ENCODE measurements around the gene P2RY8. TPM values are rescaled to one million over a fixed set of nuclear protein-coding genes. Genes with fewer than 3 reads are reported as not detected.
"Not testable (repeated sequence)": the region's sequence is repeated elsewhere in the genome, so short reads cannot be mapped to it uniquely, and the experiment has no call there.

The P2RY8 gene
- total and polyA plus RNA-seq, 2 experiments from 2014 or later = not detected

- TF ChIP-seq, protein P1, sequence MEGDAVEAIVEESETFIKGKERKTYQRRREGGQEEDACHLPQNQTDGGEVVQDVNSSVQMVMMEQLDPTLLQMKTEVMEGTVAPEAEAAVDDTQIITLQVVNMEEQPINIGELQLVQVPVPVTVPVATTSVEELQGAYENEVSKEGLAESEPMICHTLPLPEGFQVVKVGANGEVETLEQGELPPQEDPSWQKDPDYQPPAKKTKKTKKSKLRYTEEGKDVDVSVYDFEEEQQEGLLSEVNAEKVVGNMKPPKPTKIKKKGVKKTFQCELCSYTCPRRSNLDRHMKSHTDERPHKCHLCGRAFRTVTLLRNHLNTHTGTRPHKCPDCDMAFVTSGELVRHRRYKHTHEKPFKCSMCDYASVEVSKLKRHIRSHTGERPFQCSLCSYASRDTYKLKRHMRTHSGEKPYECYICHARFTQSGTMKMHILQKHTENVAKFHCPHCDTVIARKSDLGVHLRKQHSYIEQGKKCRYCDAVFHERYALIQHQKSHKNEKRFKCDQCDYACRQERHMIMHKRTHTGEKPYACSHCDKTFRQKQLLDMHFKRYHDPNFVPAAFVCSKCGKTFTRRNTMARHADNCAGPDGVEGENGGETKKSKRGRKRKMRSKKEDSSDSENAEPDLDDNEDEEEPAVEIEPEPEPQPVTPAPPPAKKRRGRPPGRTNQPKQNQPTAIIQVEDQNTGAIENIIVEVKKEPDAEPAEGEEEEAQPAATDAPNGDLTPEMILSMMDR (IDR thresholded peaks at IDR 0.05; ENCODE audit: low read depth, low read length) = no peak
- no peak overlapping the region for H3K27ac ChIP-seq
- DNase-seq (ENCODE audit: low read depth in 1 of 2, low spot score in 1 of 2) = no peak
- no peaks in the 10 kb centered on the region for H3K27me3 ChIP-seq
- no peaks in the 10 kb centered on the region for H3K36me3 ChIP-seq
- H3K9me3 ChIP-seq (ENCODE audit: low read depth) = no peaks in the 10 kb centered on the region
- no peaks in the 10 kb centered on the region for H3K4me1 ChIP-seq (ENCODE audit: low read depth)
- no peak overlapping the region for H3K4me3 ChIP-seq
Measured at GRCh38 chrX:1558761-1559468, 21.9 kb upstream of the P2RY8 start.

DNA sequence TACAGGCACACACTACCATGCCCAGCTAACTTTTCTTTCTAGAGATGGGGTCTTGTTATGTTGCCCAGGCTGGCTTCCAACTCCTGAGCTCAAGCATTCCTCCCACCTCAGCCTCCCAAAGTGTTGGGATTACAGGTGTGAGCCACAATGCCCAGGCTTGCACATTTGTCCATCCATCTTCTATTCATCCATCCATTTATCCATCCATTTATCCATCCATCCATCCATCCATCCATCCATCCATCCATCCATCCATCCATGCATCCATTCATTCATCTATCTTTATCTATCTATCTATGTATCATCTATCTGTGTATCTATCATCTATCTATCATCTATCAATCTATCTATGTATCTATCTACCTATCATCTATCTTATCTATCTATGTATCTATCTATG lies 20.5 kb upstream of the P2RY8 start:
- not testable (repeated sequence) for H3K4me3 ChIP-seq; H3K27me3 ChIP-seq; H3K27ac ChIP-seq; H3K9me3 ChIP-seq (ENCODE audit: low read depth); DNase-seq (ENCODE audit: low read depth in 1 of 2, low spot score in 1 of 2); H3K36me3 ChIP-seq; H3K4me1 ChIP-seq (ENCODE audit: low read depth)

DNA sequence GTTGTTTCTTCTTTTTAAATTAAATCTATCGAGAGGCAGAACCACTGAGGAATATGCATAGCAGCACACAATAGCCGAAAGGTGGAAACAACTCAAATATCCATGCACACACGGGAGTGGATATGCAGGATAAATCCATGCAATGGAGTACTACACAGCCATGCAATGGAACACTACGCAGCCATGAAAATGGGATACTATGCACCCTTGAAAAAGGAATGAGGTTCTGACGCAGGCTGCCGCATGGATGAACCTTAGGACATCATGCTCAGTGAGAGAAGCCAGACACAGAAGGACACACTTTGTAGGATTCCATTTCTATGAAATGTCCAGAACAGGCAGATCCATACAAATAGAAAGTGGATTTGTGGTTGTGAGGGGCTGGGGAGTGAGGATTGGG lies 18.4 kb upstream of the P2RY8 start:
- TF ChIP-seq, protein P1 (IDR thresholded peaks at IDR 0.05; ENCODE audit: low read depth, low read length) = no peak
- Histone ChIP-seq H3K27me3 (no peaks in the 10 kb centered on the region), H3K27ac (no peak overlapping the region), H3K9me3 (ENCODE audit: low read depth) (no peaks in the 10 kb centered on the region), H3K4me3 (no peak overlapping the region), H3K36me3 (no peaks in the 10 kb centered on the region), H3K4me1 (ENCODE audit: low read depth) (no peaks in the 10 kb centered on the region)
- no peak for DNase-seq (ENCODE audit: low read depth in 1 of 2, low spot score in 1 of 2)

- H3K27me3 ChIP-seq = no peaks in the 10 kb centered on the region
- H3K36me3 ChIP-seq = no peaks in the 10 kb centered on the region
- H3K27ac ChIP-seq = no peak overlapping the region
- no peaks in the 10 kb centered on the region for H3K9me3 ChIP-seq (ENCODE audit: low read depth)
- H3K4me3 ChIP-seq = no peak overlapping the region
- TF ChIP-seq, protein P1 (IDR thresholded peaks at IDR 0.05; ENCODE audit: low read depth, low read length) = no peak
- DNase-seq (ENCODE audit: low read depth in 1 of 2, low spot score in 1 of 2) = no peak
- H3K4me1 ChIP-seq (ENCODE audit: low read depth) = no peaks in the 10 kb centered on the region
Measured at GRCh38 chrX:1554469-1555210, 17.7 kb upstream of the P2RY8 start.

- H3K27me3 ChIP-seq = no peaks in the 10 kb centered on the region
- no peak overlapping the region for H3K4me3 ChIP-seq
- H3K27ac ChIP-seq = no peak overlapping the region
- H3K9me3 ChIP-seq (ENCODE audit: low read depth) = no peaks in the 10 kb centered on the region
- no peaks in the 10 kb centered on the region for H3K4me1 ChIP-seq (ENCODE audit: low read depth)
- TF ChIP-seq, protein P1 (IDR thresholded peaks at IDR 0.05; ENCODE audit: low read depth, low read length) = no peak
- DNase-seq (ENCODE audit: low read depth in 1 of 2, low spot score in 1 of 2) = no peak
- H3K36me3 ChIP-seq = no peaks in the 10 kb centered on the region
Measured at GRCh38 chrX:1551959-1552546, 15.1 kb upstream of the P2RY8 start.
